Suprapubic skin (tissue), 4 donors: ENCODE data around the gene SLC26A9.

ENCODE experiments used
- POLR2A ChIP-seq, 2 donors: fragments of 450-650 bp; IDR thresholded peaks; one replicate each; pipeline ENCODE4 v1.6.1; 2017; ENCODE audit warnings: antibody characterized with exemption in 2 of 2, mild to moderate bottlenecking in 2 of 2, moderate library complexity in 2 of 2
- POLR2AphosphoS5 ChIP-seq, 3 donors: sonication (generic); formaldehyde crosslinking; IDR thresholded peaks; one replicate each; pipeline ENCODE4 v1.6.1; 2017; ENCODE audit warnings: antibody characterized with exemption in 3 of 3
- TF ChIP-seq, protein P1 (sequence below), 2 donors: fragments of 200-600 bp in 1 of 2; fragments of 450-650 bp in 1 of 2; sonication (generic) in 1 of 2; IDR thresholded peaks; one replicate each; pipeline ENCODE4 v1.5.1; 2016 to 2019; ENCODE audit warnings: antibody characterized with exemption in 2 of 2, mild to moderate bottlenecking in 1 of 2, moderate library complexity in 1 of 2

GRCh38 chr1:205940710-205941109 lies 2.5 kb downstream of the SLC26A9 start:
- no peak for TF ChIP-seq POLR2AphosphoS5 (IDR thresholded peaks at IDR 0.05)
- TF ChIP-seq, protein P1, sequence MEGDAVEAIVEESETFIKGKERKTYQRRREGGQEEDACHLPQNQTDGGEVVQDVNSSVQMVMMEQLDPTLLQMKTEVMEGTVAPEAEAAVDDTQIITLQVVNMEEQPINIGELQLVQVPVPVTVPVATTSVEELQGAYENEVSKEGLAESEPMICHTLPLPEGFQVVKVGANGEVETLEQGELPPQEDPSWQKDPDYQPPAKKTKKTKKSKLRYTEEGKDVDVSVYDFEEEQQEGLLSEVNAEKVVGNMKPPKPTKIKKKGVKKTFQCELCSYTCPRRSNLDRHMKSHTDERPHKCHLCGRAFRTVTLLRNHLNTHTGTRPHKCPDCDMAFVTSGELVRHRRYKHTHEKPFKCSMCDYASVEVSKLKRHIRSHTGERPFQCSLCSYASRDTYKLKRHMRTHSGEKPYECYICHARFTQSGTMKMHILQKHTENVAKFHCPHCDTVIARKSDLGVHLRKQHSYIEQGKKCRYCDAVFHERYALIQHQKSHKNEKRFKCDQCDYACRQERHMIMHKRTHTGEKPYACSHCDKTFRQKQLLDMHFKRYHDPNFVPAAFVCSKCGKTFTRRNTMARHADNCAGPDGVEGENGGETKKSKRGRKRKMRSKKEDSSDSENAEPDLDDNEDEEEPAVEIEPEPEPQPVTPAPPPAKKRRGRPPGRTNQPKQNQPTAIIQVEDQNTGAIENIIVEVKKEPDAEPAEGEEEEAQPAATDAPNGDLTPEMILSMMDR (IDR thresholded peaks at IDR 0.05) = no peak
- TF ChIP-seq POLR2A (IDR thresholded peaks at IDR 0.05) = no peak
